Measurements from ENCODE around the gene NOP14. TPM values are rescaled to one million over a fixed set of nuclear protein-coding genes. Genes with fewer than 3 reads are reported as not detected.

Gene NOP14
- total RNA-seq, 2 experiments from 2014 or later, result 76.8 to 77.3 TPM

DNA sequence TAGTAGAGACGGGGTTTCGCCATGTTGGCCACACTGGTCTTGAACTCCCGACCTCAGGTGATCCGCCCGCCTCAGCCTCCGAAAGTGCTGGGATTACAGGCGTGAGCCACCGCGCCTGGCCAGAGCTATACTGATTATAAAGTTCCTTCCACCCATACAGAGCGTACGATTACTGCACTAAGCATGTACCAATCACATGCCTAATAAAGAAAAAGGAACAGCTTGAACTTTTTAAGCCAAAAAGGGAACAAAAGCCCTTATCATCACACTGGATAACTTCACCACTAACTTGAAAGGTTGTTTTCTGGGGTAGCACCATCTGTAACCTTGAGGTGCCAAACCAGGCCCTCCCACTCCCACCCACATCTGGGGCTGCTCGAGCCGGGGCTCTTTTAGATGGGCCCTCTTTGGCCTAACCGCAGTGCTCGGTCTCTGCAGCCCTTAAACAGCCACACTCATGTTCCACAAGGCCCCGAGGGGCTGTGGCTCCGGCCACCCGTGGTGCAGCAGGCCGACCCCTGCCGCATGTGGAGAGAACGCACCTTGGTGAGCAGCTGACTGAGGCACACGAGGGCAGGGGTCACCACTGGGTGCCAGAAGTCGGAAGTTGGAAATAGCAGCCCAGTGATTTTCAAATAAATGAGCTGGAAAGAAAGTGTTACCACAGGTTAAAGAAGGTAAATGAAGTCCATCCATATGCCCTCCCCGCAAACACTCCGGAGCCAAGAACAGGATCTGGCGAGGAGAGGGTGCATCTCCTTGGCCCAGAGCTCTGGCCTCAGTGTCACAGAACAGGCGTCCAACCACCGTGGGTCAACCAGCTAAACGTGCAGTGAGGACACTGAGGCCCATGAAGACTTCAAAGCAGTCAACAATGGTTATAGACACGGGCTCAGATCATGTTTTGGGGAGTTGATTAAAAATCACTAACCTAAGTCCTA lies 18.4 kb downstream of the NOP14 start:
- peaks cover 37% of the 10 kb centered on the region for H3K4me1 Mint-ChIP-seq (ENCODE audit: low read depth)
- H3K4me3 Mint-ChIP-seq, result no peak overlapping the region
- DNase-seq (no peak), ATAC-seq (no peak)
- H3K27me3 Mint-ChIP-seq, result no peaks in the 10 kb centered on the region
- intact Hi-C loops (cut with micrococcal nuclease), result no loop called here
- peaks cover 57% of the 10 kb centered on the region for H3K36me3 Mint-ChIP-seq (ENCODE audit: low read depth)
- TF ChIP-seq, protein P1, sequence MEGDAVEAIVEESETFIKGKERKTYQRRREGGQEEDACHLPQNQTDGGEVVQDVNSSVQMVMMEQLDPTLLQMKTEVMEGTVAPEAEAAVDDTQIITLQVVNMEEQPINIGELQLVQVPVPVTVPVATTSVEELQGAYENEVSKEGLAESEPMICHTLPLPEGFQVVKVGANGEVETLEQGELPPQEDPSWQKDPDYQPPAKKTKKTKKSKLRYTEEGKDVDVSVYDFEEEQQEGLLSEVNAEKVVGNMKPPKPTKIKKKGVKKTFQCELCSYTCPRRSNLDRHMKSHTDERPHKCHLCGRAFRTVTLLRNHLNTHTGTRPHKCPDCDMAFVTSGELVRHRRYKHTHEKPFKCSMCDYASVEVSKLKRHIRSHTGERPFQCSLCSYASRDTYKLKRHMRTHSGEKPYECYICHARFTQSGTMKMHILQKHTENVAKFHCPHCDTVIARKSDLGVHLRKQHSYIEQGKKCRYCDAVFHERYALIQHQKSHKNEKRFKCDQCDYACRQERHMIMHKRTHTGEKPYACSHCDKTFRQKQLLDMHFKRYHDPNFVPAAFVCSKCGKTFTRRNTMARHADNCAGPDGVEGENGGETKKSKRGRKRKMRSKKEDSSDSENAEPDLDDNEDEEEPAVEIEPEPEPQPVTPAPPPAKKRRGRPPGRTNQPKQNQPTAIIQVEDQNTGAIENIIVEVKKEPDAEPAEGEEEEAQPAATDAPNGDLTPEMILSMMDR (IDR thresholded peaks at IDR 0.05), result no peak
- peak overlapping the region; percentile 40 for H3K27ac Mint-ChIP-seq
- POLR2A ChIA-PET, result interaction anchor here (0.7 to 13.3 kb wide), 4 partner anchors 7 to 145 kb away, joined by 3 to 121 read pairs (median 12); no protein-coding TSS in a partner anchor
- H3K9me3 Mint-ChIP-seq, result no peaks in the 10 kb centered on the region
- CTCF ChIA-PET, result interaction anchor here (0.7 to 3.1 kb wide), 5 partner anchors 9 to 93 kb away, joined by 3 to 19 read pairs (median 5); no protein-coding TSS in a partner anchor

DNA sequence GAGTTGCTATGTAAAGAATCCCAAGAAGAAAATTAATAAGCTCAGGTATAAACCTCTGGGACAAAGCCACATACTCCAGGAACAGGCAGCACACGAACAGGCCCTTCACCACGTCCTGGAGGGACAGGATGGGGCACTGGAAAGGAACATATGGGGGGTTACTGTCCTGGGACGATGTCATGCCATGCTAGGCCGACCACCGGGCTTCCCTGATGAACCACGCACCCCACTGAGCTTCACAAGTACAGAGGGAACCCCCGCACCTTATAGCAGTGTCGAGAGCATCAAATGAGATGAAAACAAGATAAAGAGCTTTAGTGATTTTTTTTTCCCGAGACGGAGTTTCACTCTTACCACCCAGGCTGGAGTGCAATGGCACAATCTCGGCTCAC lies 19.1 kb downstream of the NOP14 start:
- TF ChIP-seq, protein P1 (IDR thresholded peaks at IDR 0.05), result no peak
- intact Hi-C loops (cut with micrococcal nuclease), result no loop called here
- H3K27ac Mint-ChIP-seq, result peak overlapping the region; percentile 67
- H3K36me3 Mint-ChIP-seq (ENCODE audit: low read depth), result peaks cover 64% of the 10 kb centered on the region
- no peaks in the 10 kb centered on the region for H3K27me3 Mint-ChIP-seq
- POLR2A ChIA-PET, result interaction anchor here (0.6 to 13.3 kb wide), 4 partner anchors 6 to 18 kb away, joined by 4 to 121 read pairs (median 12); no protein-coding TSS in a partner anchor
- no peak for DNase-seq
- peaks cover 43% of the 10 kb centered on the region for H3K4me1 Mint-ChIP-seq (ENCODE audit: low read depth)
- H3K4me3 Mint-ChIP-seq, result no peak overlapping the region
- ATAC-seq, result no peak
- CTCF ChIA-PET, result interaction anchor here (1.3 to 3.1 kb wide), 3 partner anchors 10 to 94 kb away, joined by 3 to 19 read pairs (median 12); no protein-coding TSS in a partner anchor
- no peaks in the 10 kb centered on the region for H3K9me3 Mint-ChIP-seq

DNA sequence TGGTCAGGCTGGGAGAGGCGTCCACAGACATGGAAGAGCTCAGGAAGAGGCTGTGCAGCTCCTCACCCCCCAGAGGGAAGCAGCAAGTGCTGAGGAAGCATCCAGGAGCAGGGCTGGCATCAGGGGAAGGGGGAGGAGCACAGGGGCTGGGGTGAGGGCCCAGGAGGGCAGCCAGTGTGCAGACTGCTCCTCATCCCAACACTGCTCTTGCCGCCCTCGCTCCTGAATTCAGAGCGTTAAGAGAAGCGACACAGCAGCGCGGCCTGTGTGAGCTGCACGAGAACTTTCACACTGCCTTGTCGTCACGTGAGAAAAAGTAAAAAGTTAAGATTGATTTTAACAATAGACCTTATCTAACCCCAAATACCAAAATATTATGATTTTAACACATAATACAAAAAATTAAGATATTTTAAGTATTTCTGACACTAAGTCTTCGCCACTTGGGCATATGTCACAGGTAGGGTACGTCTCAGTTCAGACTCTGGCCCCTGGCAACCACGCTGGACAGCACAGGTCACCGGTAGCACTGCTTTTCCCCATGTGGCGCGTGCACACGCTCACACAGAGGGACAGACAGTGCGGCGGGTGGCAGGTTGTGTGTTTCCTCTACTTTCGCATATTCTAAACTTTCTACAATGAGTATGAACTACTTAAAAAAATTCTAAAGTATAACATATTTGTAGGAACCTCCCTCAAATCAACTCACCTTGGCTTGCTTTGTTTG lies 19.7 kb downstream of the NOP14 start:
- intact Hi-C loops (cut with micrococcal nuclease), result no loop called here
- TF ChIP-seq, protein P1 (IDR thresholded peaks at IDR 0.05), result no peak
- Mint-ChIP-seq H3K4me3 (no peak overlapping the region), H3K27me3 (no peaks in the 10 kb centered on the region), H3K36me3 (ENCODE audit: low read depth) (peaks cover 69% of the 10 kb centered on the region), H3K9me3 (no peaks in the 10 kb centered on the region), H3K4me1 (ENCODE audit: low read depth) (peaks cover 48% of the 10 kb centered on the region), H3K27ac (peak overlapping the region; percentile 83)
- ChIA-PET POLR2A (interaction anchor here (0.6 to 13.3 kb wide), 4 partner anchors 5 to 19 kb away, joined by 3 to 121 read pairs (median 10); no protein-coding TSS in a partner anchor), CTCF (interaction anchor here (1.3 to 3.1 kb wide), 3 partner anchors 10 to 95 kb away, joined by 3 to 19 read pairs (median 12); no protein-coding TSS in a partner anchor)
- no peak for ATAC-seq
- no peak for DNase-seq

DNA sequence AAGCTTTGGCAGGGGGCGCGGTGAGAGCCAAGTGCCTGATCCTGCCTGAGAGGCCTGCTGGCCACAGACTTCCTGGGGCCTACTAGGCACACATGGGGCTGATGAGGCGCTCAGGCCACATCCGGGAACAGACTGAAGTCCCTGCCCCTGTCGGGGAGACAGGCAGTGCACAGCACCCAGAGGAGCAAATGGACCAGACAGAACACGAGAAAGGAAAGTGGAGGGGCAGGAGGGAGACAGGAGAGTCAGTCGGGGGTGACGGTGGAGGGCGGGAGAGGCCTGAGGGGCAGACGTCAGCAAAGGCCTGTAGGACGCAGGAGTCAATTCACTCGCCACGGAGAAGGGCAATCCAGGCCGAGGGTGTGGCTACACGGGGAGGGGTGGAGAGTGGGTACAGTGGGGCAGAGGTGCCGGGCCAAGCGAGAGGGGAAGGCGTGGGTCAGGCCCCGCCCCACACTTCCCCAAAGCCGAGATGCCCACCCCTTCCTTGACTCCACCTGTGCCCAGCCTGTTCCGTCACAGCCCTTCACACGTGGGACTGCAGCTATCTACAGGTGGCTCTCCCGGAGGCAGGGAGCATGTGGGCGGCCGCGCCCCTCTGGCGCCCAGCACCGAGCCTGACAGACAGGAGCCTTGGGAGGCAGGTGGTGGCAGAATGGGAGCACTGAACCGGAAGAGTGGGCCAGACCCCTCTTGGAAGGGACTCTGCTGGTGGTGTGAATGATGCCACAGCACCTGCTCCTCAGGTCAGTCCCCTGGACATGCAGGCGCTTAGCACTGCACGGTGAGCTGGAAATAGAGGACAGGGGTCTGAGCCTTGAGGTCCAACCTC lies 20.5 kb downstream of the NOP14 start:
- POLR2A ChIA-PET, result interaction anchor here (0.8 to 3.2 kb wide), 2 partner anchors 11 to 18 kb away, joined by 3 to 17 read pairs; no protein-coding TSS in a partner anchor
- Mint-ChIP-seq H3K27me3 (no peaks in the 10 kb centered on the region), H3K9me3 (no peaks in the 10 kb centered on the region), H3K4me3 (peak overlapping the region; percentile 19), H3K27ac (peak overlapping the region; percentile 83), H3K36me3 (ENCODE audit: low read depth) (peaks cover 69% of the 10 kb centered on the region), H3K4me1 (ENCODE audit: low read depth) (peaks cover 51% of the 10 kb centered on the region)
- TF ChIP-seq, protein P1 (IDR thresholded peaks at IDR 0.05), result no peak
- DNase-seq, result peak; percentile 52
- peak; percentile 68 for ATAC-seq
- CTCF ChIA-PET, result interaction anchor here (2.7 to 3.1 kb wide), 2 partner anchors 11 to 13 kb away, joined by 12 to 19 read pairs; no protein-coding TSS in a partner anchor
- intact Hi-C loops (cut with micrococcal nuclease), result no loop called here

All from activated CD8-positive, alpha-beta T cell treated with anti-CD3 and anti-CD28 coated beads for 36 hours (primary cell).